OCI-LY3 (cell line): ENCODE results near the gene PALLD.

Experiments used
- H2AFZ ChIP-seq: fragments of 200-600, 300-600 bp; shearing (Covaris generic); 2 replicates; pipeline ENCODE4 v1.6.0; 2014; ENCODE audit warnings: antibody characterized with exemption, low read depth, low read length
- H3K27ac ChIP-seq: fragments of 200-600, 300-600 bp; sonication (generic); 2 replicates; pipeline ENCODE4 v1.5.1; 2014; ENCODE audit warnings: mild to moderate bottlenecking, low read length, moderate library complexity, mixed read lengths
- H3K27me3 ChIP-seq: fragments of 200-600, 300-600 bp; sonication (generic); 2 replicates; pipeline ENCODE4 v1.6.1; 2014; ENCODE audit warnings: low read depth, low read length, mixed read lengths
- H3K36me3 ChIP-seq: fragments of 200-600, 300-600 bp; sonication (generic); replicated peaks from 2 replicates; pipeline ENCODE3; 2014; ENCODE audit warnings: low read depth, low read length, mixed read lengths
- H3K4me1 ChIP-seq: fragments of 300-600, 200-600 bp; sonication (generic); 2 replicates; pipeline ENCODE4 v1.6.1; 2014; ENCODE audit warnings: low read length, mixed read lengths
- H3K4me2 ChIP-seq: fragments of 200-600, 300-600 bp; sonication (generic); 2 replicates; pipeline ENCODE4 v1.6.1; 2014; ENCODE audit warnings: low read length, mixed read lengths
- H3K4me3 ChIP-seq: fragments of 300-600, 200-600 bp; sonication (generic); 2 replicates; pipeline ENCODE4 v1.5.1; 2014; ENCODE audit warnings: antibody characterized with exemption, mild to moderate bottlenecking, low read length, moderate library complexity
- H3K79me2 ChIP-seq: fragments of 300-600, 200-600 bp; shearing (Covaris generic); 2 replicates; pipeline ENCODE4 v1.6.1; 2014; ENCODE audit warnings: mild to moderate bottlenecking, low read length, mixed read lengths
- H3K9ac ChIP-seq: fragments of 300-600, 200-600 bp; shearing (Covaris generic); 2 replicates; pipeline ENCODE4 v1.6.0; 2014; ENCODE audit warnings: mild to moderate bottlenecking, low read length, moderate library complexity
- H3K9me3 ChIP-seq: fragments of 200-600, 300-600 bp; shearing (Covaris generic); 2 replicates; pipeline ENCODE4 v1.6.1; 2014; ENCODE audit warnings: low read length, mixed read lengths; ENCODE audit not compliant: insufficient read depth
- H4K20me1 ChIP-seq: fragments of 200-600, 300-600 bp; sonication (generic); 2 replicates; pipeline ENCODE4 v1.6.1; 2016; ENCODE audit warnings: low read length, mixed read lengths; ENCODE audit not compliant: insufficient read depth
- CTCF ChIP-seq: fragments of 200-600, 300-600 bp; sonication (generic); IDR thresholded peaks from 2 replicates; pipeline ENCODE4 v1.5.1; 2014; ENCODE audit warnings: antibody characterized with exemption, low read length, low read depth
- EZH2phosphoT487 ChIP-seq: fragments of 200-600 bp; shearing (Covaris generic); IDR thresholded peaks from 2 replicates; pipeline ENCODE4 v1.6.1; 2018; ENCODE audit warnings: antibody characterized with exemption, mixed run types, low read depth

The PALLD gene

DNA sequence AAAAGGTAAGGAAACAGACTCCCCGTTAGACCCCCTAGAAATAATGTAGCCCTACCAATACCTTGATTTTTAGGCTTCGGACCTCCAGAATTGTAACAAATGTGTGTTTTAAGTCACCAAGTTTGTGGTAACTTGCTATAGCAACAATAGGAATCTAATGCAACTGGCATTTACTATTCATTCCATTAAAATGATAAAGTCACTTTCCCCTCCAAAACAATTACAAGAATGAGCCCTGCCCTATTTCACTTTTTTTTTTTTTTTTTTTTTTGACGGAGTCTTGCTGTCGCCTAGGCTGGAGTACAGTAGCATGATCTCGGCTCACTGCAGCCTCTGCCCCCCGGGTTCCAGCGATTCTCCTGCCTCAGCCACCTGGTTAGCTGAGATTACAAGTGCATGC is 13.0 kb upstream of the PALLD start:
- Histone ChIP-seq H3K9ac (no peak overlapping the region), H3K4me1 (peaks cover 9% of the 10 kb centered on the region), H3K9me3 (no peaks in the 10 kb centered on the region), H3K4me3 (no peak overlapping the region), H3K79me2 (no peaks in the 10 kb centered on the region), H3K36me3 (no peaks in the 10 kb centered on the region), H3K4me2 (no peak overlapping the region), H3K27ac (no peak overlapping the region), H3K27me3 (peaks cover 6% of the 10 kb centered on the region; the same call in 1 of the 2 replicates), H4K20me1 (no peaks in the 10 kb centered on the region), H2AFZ (no peak overlapping the region)
- no peak for TF ChIP-seq EZH2phosphoT487
- no peak for TF ChIP-seq CTCF

DNA sequence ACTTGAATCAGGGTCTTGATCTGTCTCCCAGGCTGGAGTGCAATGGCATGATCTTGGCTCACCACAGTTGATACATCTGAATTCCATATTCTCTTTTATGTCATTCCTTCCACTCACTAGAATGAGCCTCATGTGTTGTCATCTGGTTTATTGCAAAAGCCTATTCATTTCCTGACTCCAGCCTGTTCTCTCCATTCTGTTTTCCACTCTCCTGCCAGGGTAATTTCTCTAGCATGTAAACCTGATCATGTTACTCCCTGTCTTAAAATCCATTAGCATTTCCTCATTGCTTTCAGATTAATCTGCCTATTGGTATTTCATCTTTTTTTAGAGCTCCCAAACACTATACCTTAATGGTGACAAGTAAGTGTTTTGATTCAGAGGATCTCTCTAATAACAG is 12.2 kb upstream of the PALLD start:
- H3K79me2 ChIP-seq: no peaks in the 10 kb centered on the region
- no peak overlapping the region for H3K9ac ChIP-seq
- no peak overlapping the region for H3K27ac ChIP-seq
- H2AFZ ChIP-seq: no peak overlapping the region
- no peaks in the 10 kb centered on the region for H4K20me1 ChIP-seq
- H3K36me3 ChIP-seq: no peaks in the 10 kb centered on the region
- no peak overlapping the region for H3K4me3 ChIP-seq
- TF ChIP-seq CTCF: no peak
- no peak for TF ChIP-seq EZH2phosphoT487
- peaks cover 9% of the 10 kb centered on the region for H3K4me1 ChIP-seq
- H3K4me2 ChIP-seq: no peak overlapping the region
- H3K27me3 ChIP-seq: no peaks in the 10 kb centered on the region
- H3K9me3 ChIP-seq: no peaks in the 10 kb centered on the region

DNA sequence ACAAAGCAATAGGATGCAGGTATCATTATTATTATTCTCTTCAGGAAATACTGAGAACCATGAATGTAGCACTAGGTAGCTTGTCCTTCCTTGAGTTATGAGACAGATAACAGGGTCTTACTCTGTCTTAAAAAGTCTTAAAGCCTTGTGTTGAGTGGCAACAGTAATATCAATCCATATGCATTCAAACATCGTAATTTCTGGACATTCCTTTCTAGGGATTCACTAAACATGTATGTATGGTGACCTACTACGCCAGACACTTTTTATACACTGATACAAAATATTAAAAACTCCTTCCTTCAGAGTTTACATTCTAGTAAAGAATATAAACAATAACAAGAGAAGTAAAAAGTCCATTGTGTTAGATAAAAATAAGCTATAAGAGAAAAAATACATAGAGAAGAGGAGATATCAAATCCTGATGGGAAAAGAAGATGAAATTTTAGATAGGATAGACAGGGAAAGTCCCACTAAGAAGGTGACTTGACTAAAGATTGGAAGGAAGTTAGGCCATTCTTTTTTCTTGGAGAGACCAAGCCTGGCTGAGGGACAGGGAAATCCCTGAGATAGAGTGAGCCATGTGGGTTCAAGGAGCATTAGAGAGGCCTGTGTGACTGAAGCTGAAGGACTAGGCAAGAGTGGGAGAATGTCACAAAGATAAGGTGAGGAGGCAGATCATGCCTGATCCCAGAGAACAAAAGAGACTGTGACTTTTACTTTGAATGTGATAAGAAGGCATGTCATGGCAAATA is 11.5 kb upstream of the PALLD start:
- no peak overlapping the region for H3K9ac ChIP-seq
- H3K27ac ChIP-seq: no peak overlapping the region
- H3K27me3 ChIP-seq: no peaks in the 10 kb centered on the region
- no peak overlapping the region for H2AFZ ChIP-seq
- H3K4me1 ChIP-seq: peaks cover 9% of the 10 kb centered on the region
- H3K9me3 ChIP-seq: no peaks in the 10 kb centered on the region
- no peaks in the 10 kb centered on the region for H3K36me3 ChIP-seq
- no peak for TF ChIP-seq CTCF
- TF ChIP-seq EZH2phosphoT487: no peak
- H3K4me2 ChIP-seq: no peak overlapping the region
- no peak overlapping the region for H3K4me3 ChIP-seq
- no peaks in the 10 kb centered on the region for H4K20me1 ChIP-seq
- no peaks in the 10 kb centered on the region for H3K79me2 ChIP-seq

DNA sequence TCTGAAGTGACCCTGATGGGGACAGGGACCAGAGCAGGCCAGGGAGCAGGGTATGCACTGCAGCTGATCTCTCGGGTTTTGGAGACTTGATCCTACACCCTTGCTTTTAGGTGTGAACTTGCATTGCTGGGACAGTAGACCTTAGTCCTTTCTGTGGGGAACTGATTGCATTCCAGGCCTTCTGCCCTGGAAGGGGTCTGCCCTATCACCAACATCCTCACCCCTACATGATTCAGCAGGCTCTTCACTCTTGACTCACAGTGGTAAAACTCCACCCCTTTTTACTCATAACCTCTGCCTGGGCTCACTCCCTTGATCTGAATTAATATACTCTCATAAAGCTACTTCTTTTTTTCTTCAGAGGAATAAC is 10.0 kb upstream of the PALLD start:
- H3K36me3 ChIP-seq: no peaks in the 10 kb centered on the region
- no peaks in the 10 kb centered on the region for H3K27me3 ChIP-seq
- H2AFZ ChIP-seq: no peak overlapping the region
- H3K4me3 ChIP-seq: no peak overlapping the region
- TF ChIP-seq EZH2phosphoT487: no peak
- H3K27ac ChIP-seq: no peak overlapping the region
- no peaks in the 10 kb centered on the region for H3K79me2 ChIP-seq
- no peak overlapping the region for H3K9ac ChIP-seq
- H3K4me2 ChIP-seq: no peak overlapping the region
- H3K9me3 ChIP-seq: no peaks in the 10 kb centered on the region
- no peaks in the 10 kb centered on the region for H4K20me1 ChIP-seq
- H3K4me1 ChIP-seq: no peaks in the 10 kb centered on the region
